22Rv1 (cell line): ENCODE measurements around the gene SF3B3.

Experiments used
- H3K27ac ChIP-seq: fragments of 450-650 bp; 2 replicates; pipeline ENCODE4 v1.5.1; 2017
- CTCF ChIP-seq: fragments of 450-650 bp; IDR thresholded peaks from 2 replicates; pipeline ENCODE4 v1.5.1; 2017; ENCODE audit warnings: mild to moderate bottlenecking
- ZFX ChIP-seq: fragments of 450-650 bp; IDR thresholded peaks from 2 replicates; pipeline ENCODE4 v1.6.1; 2017; ENCODE audit warnings: antibody characterized with exemption, borderline replicate concordance

SF3B3 gene

GRCh38 chr16:70494777-70495176 lies 28.8 kb upstream of the SF3B3 start:
- H3K27ac ChIP-seq, result no peak overlapping the region
- TF ChIP-seq ZFX, result no peak
- no peak for TF ChIP-seq CTCF

GRCh38 chr16:70495425-70496182 lies 28.0 kb upstream of the SF3B3 start:
- TF ChIP-seq ZFX (no peak), CTCF (no peak)
- H3K27ac ChIP-seq, result no peak overlapping the region

- no peak for TF ChIP-seq ZFX
- no peak for TF ChIP-seq CTCF
- no peak overlapping the region for H3K27ac ChIP-seq
Observed at GRCh38 chr16:70496513-70496912, 27.1 kb upstream of the SF3B3 start.

GRCh38 chr16:70508752-70509151 lies 14.9 kb upstream of the SF3B3 start:
- H3K27ac ChIP-seq, result no peak overlapping the region
- TF ChIP-seq CTCF, result peak; percentile 19; the same call in 1 of the 2 replicates
- no peak for TF ChIP-seq ZFX

GRCh38 chr16:70510216-70510615 lies 13.4 kb upstream of the SF3B3 start:
- no peak overlapping the region for H3K27ac ChIP-seq
- TF ChIP-seq CTCF (no peak), ZFX (no peak)

- H3K27ac ChIP-seq, result no peak overlapping the region
- no peak for TF ChIP-seq CTCF
- no peak for TF ChIP-seq ZFX
Observed at GRCh38 chr16:70511833-70512232, 11.8 kb upstream of the SF3B3 start.

GRCh38 chr16:70512456-70512855 lies 11.2 kb upstream of the SF3B3 start:
- H3K27ac ChIP-seq, result no peak overlapping the region
- TF ChIP-seq CTCF (no peak), ZFX (no peak)
